ENCODE results near the gene VSIG10L2. TPM values are rescaled to one million over a fixed set of nuclear protein-coding genes. Genes with fewer than 3 reads are reported as not detected.

VSIG10L2 gene
- total RNA-seq, 4 donors from 2014 or later = not detected

GRCh38 chr11:125950178-125950490 is 4.3 kb downstream of the VSIG10L2 start:
- TF ChIP-seq, protein P1, sequence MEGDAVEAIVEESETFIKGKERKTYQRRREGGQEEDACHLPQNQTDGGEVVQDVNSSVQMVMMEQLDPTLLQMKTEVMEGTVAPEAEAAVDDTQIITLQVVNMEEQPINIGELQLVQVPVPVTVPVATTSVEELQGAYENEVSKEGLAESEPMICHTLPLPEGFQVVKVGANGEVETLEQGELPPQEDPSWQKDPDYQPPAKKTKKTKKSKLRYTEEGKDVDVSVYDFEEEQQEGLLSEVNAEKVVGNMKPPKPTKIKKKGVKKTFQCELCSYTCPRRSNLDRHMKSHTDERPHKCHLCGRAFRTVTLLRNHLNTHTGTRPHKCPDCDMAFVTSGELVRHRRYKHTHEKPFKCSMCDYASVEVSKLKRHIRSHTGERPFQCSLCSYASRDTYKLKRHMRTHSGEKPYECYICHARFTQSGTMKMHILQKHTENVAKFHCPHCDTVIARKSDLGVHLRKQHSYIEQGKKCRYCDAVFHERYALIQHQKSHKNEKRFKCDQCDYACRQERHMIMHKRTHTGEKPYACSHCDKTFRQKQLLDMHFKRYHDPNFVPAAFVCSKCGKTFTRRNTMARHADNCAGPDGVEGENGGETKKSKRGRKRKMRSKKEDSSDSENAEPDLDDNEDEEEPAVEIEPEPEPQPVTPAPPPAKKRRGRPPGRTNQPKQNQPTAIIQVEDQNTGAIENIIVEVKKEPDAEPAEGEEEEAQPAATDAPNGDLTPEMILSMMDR (IDR thresholded peaks at IDR 0.05; ENCODE audit: low read depth) = no peak

DNA sequence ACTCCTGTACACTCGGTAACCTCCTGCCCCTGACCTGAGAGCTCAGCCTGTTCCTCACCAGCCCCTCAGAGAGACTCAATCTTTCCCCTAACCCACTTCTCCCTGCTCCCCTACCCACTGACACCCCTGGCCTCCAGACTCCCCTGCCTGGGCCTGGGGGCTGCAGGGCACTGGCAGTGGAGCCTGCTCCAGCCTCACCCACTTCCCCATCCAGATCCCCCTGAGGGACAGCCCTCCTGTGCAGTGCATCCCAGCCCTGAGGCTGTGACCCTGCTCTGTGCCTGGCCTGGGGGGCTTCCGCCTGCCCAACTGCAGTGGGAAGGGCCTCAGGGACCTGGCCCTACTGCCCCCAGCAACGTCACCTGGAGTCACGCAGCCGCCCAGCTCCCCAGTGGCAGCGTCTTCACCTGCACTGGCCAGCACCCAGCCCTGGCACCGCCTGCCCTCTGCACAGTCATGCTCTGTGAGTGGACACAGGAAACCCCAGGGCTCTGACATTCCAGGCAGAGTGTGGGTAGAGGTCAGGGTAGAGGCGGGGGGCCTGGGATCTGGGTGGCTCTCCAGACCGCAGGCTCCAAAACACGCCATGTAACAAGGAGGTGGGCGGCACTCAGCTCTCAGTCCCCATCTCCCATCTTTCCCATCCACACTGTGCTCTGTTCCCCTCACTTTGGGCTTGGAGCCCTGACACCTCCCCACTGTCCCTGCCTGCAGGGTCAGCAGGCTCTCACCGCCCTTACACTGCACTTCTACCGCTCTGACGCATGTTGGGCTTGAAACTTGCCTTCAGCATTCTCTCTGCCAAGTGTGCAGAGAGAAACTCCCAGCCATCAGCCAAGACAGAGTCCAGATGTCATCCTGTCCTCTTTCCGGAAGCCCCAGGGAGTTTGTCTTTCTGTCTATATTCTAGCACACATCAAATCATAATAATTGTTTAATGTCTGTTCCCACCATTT is 5.1 kb downstream of the VSIG10L2 start:
- TF ChIP-seq, protein P1 (IDR thresholded peaks at IDR 0.05; ENCODE audit: low read depth) = no peak

DNA sequence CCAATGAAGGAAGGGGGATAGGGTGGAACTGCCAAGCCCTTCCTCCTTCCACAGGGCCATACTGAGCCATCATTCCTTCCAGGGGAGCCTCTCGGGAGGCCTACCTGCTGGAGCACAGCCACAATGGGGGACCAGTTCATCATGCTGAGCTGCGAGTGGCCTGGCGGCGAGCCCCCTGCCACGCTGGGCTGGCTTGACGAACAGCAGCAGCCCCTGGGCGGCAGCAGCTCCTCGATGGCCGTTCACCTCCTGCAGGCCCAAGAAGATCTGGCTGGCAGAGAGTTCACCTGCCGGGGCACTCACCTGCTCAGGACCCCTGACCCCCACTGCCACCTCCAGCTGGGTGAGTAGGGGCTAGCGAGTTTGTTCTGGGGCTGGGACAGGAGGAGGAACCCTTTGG is 5.9 kb downstream of the VSIG10L2 start:
- TF ChIP-seq, protein P1 (IDR thresholded peaks at IDR 0.05; ENCODE audit: low read depth) = no peak

- TF ChIP-seq, protein P1 (IDR thresholded peaks at IDR 0.05; ENCODE audit: low read depth) = no peak
Observed at GRCh38 chr11:125952559-125952958, 6.7 kb downstream of the VSIG10L2 start.

DNA sequence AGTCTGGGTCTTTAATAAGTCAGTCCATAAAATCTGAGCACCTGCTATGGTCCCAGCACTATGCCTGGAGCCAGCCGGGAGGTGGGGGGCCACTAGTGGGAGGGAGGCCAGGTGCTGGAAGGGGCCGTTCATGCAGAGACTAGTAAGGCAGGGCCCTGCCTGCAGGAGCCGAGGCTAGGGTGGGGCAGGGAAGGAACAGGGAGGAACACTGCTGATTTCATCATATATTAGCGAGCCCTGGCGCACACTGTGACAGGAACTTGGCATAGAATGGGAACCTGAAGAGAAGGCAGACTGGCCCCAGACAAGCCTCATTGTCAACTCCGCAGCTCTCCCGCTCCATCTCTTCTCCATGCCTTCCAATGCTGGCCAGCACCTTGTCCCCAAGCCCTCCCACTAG is 7.1 kb downstream of the VSIG10L2 start:
- TF ChIP-seq, protein P1 (IDR thresholded peaks at IDR 0.05; ENCODE audit: low read depth) = no peak

DNA sequence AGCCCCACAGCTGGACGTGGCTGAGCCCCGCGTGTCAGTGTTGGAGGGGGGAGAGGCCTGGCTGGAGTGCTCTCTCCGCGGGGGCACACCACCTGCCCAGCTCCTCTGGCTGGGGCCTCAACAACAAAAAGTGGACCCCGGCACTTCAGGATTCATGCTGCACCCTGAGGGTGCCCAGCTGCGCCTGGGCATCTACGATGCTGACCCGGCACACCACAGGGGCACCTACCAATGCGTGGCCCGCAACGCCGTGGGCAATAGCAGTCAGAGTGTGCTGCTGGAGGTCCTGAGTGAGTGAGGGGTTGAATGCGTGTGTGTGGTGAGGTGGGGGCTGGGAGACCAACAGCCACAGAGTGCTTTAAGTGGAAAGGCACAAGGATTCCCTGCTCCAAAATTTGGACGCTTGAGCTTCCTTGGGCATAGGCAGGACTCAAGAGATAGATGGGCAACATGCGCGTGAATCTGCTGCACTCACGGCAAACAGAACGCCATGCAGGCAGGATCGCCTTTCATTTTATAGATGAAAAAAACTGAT is 7.6 kb downstream of the VSIG10L2 start:
- TF ChIP-seq, protein P1 (IDR thresholded peaks at IDR 0.05; ENCODE audit: low read depth) = no peak

GRCh38 chr11:125954123-125954944 is 8.5 kb downstream of the VSIG10L2 start:
- TF ChIP-seq, protein P1 (IDR thresholded peaks at IDR 0.05; ENCODE audit: low read depth) = no peak
